Measurements from ENCODE around the gene CD82. TPM values are rescaled to one million over a fixed set of nuclear protein-coding genes. Genes with fewer than 3 reads are reported as not detected.

The CD82 gene
- total RNA-seq, 1 experiment from 2014 or later, result 4.5 TPM

DNA sequence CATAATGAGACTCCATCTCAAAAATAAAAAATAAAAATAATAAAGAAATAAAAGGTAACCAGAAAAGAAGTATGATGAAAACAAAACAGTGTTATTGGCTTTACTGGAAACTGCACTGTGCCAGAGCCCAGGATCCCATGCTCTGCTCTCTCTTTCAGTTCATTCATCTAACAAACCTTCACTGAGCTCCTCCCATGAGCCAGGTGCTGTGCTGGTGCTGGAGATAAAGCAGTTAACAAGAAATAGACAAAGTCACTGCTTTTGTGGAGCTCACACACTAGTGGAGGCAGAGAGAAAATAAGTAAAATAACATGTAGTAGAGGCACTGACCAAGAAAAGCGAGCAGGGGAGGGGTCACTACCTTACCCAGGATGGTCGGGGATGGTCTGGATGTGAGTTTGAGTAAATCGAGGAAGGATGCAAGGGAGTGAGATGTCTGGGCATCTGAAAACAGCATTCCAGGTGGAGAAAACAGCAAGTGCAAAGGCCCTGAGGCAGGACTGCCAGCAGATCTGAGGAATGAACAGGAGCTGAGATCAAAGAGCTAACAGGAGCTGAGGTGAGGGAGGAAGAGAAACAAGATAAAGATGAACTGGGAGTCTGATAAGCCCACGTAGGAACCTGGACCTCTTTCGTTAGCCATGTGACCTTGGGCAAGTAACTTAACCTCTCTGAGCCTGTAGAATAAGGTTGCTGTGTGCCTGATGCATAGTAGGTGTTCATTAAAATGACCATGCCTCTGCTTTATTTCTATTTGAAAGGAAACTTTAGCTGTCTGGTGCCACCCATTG lies 31.3 kb upstream of the CD82 start:
- Histone ChIP-seq H3T11ph (ENCODE audit: low read length) (no peak overlapping the region), H3K23ac (ENCODE audit: insufficient read length, low read depth, low read length) (no peak overlapping the region), H3K18ac (ENCODE audit: insufficient read length, low read depth, low read length) (no peak overlapping the region), H3K14ac (ENCODE audit: insufficient read depth, low read length) (no peak overlapping the region), H2BK12ac (ENCODE audit: insufficient read length, low read depth, low read length) (no peak overlapping the region), H3K56ac (ENCODE audit: insufficient read length, low read depth, low read length) (no peak overlapping the region), H2AK5ac (ENCODE audit: insufficient read length, low read length) (no peak overlapping the region), H2BK20ac (ENCODE audit: low read depth, low read length, poor library complexity, severe bottlenecking) (no peak overlapping the region), H2BK120ac (ENCODE audit: low read depth, low read length, poor library complexity, severe bottlenecking) (no peak overlapping the region), H4K5ac (ENCODE audit: insufficient read length, low read depth, low read length) (no peak overlapping the region), H3K9me3 (ENCODE audit: control insufficient read depth, low read depth, low read length) (no peaks in the 10 kb centered on the region), H3K79me1 (ENCODE audit: insufficient read depth, low read depth, low read length, poor library complexity, severe bottlenecking) (no peaks in the 10 kb centered on the region), H3K27me3 (ENCODE audit: insufficient read depth, low read length) (no peaks in the 10 kb centered on the region), H3K4me2 (ENCODE audit: insufficient read depth, insufficient read length, low read length) (no peak overlapping the region), H3K23me2 (ENCODE audit: insufficient read length, low read depth, low read length, poor library complexity, severe bottlenecking) (no peaks in the 10 kb centered on the region), H2BK15ac (ENCODE audit: low read depth, low read length) (no peak overlapping the region), H4K91ac (ENCODE audit: insufficient read length, low read depth, low read length) (no peak overlapping the region), H3K9ac (ENCODE audit: extremely low read depth, insufficient read length, low read length) (no peak overlapping the region), H2BK5ac (ENCODE audit: insufficient read length, low read length) (no peak overlapping the region), H2AFZ (ENCODE audit: low read length) (no peak overlapping the region), H3K79me2 (ENCODE audit: insufficient read depth, low read length) (no peaks in the 10 kb centered on the region), H3K4ac (ENCODE audit: low read depth, low read length) (no peak overlapping the region), H3K4me1 (ENCODE audit: insufficient read depth, low read length) (no peaks in the 10 kb centered on the region), H3K27ac (ENCODE audit: insufficient read length, low read depth, low read length) (no peak overlapping the region), H4K8ac (replicated peaks; ENCODE audit: insufficient read length, low read depth, low read length) (no peak overlapping the region), H4K20me1 (ENCODE audit: control insufficient read depth, insufficient read depth, insufficient read length) (no peaks in the 10 kb centered on the region)
- no peaks in the 10 kb centered on the region for H3K36me3 Mint-ChIP-seq (ENCODE audit: insufficient read depth in 1 of 3, low read depth in 3 of 3)
- no peaks in the 10 kb centered on the region; a peak in 1 of 5 replicates for H3K9me3 Mint-ChIP-seq
- WGBS (ENCODE audit: extremely low coverage, insufficient read length, low lambda C conversion rate), result no CpG with 5 or more reads among the region's 5 CpGs
- H3K27ac Mint-ChIP-seq, result no peak overlapping the region
- no peak overlapping the region for H3K4me3 Mint-ChIP-seq
- TF ChIP-seq, protein P1, sequence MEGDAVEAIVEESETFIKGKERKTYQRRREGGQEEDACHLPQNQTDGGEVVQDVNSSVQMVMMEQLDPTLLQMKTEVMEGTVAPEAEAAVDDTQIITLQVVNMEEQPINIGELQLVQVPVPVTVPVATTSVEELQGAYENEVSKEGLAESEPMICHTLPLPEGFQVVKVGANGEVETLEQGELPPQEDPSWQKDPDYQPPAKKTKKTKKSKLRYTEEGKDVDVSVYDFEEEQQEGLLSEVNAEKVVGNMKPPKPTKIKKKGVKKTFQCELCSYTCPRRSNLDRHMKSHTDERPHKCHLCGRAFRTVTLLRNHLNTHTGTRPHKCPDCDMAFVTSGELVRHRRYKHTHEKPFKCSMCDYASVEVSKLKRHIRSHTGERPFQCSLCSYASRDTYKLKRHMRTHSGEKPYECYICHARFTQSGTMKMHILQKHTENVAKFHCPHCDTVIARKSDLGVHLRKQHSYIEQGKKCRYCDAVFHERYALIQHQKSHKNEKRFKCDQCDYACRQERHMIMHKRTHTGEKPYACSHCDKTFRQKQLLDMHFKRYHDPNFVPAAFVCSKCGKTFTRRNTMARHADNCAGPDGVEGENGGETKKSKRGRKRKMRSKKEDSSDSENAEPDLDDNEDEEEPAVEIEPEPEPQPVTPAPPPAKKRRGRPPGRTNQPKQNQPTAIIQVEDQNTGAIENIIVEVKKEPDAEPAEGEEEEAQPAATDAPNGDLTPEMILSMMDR (conservative IDR thresholded peaks at IDR 0.05), result no peak
- peaks cover 23% of the 10 kb centered on the region for H3K27me3 Mint-ChIP-seq (ENCODE audit: low read depth)
- no peak for DNase-seq
- H3K4me1 Mint-ChIP-seq, result peaks cover 5 to 20% of the 10 kb centered on the region in 2 experiments
